Kidney tubule cell (primary cell): ENCODE results near the gene RICTOR.
"Not testable (repeated sequence)": the region's sequence is repeated elsewhere in the genome, so short reads cannot be mapped to it uniquely, and the experiment has no call there.

Experiments used
- DNase-seq: peaks from one replicate; pipeline ENCODE4 v3.0.0-alpha.2; 2018; ENCODE audit warnings: low spot score

Gene RICTOR

DNA sequence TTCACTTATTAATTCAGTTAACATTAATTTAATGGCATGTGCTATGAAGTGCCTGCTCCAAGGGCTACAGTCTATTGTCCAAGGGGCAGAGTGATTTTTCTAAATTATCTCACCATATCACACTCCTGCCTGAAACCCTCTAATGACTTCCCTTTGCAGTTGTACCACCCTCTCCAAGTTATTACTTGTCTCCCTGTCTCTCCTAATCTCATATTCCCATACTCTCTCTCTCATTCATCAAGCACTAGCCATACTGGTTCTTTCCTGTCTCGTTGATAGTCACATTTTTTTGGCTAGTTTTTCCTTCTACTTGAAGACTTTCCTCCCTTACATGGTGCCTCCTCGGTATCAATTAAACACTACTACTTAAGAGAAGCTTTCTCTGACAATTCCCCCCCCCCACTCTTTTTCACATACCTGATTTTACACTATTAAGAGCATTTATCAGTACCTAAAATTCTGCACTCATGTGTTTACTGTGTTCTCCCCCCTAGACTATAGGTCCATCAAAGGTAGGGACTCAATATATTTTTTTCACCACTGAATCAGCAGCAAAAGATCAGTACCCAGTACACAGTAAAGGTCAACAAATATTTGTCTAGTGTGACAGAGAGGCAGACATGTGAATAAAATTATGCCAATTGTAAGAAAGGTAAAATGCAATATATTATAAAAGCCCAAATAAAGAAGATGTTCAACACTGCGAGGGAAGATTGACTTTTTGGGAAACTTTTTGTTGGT is 19.0 kb downstream of the RICTOR start:
- no peak for DNase-seq

DNA sequence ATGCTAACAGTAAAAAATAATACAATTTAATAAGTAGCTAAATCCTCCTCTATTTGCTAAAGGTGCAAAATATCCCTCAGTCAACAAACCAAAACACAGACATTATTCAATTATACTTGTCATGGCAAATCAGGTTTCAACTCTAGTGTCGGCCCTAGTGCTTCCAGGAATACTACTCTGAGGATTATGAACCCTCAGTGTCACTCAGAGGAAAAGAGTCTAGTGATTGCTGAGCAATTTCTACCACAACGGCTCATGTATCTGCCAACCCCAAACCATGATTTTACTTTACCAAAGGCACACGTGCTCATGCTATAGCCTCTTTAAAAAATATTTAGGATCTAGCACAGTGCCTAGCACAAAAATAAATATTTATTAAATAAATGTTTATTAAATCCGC is 21.0 kb downstream of the RICTOR start:
- DNase-seq: no peak

DNA sequence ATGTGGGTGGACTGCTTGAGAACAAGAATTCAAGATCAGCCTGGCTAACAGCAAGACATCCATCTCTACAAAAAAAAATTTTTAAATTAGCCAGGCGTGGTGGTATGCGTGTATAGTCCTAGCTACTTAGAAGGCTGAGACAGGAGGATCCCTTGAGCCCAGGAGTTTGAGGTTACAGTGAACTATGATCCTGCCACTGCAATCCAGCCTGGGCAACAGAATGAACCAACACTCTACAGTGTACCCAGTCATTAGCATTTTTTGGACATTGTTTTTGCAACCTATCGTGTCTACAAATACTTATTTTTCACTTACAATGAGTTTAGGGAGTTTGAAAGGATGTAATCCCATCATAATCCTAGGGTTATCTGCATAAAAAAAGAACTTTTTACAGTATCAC is 22.1 kb downstream of the RICTOR start:
- DNase-seq: no peak

DNA sequence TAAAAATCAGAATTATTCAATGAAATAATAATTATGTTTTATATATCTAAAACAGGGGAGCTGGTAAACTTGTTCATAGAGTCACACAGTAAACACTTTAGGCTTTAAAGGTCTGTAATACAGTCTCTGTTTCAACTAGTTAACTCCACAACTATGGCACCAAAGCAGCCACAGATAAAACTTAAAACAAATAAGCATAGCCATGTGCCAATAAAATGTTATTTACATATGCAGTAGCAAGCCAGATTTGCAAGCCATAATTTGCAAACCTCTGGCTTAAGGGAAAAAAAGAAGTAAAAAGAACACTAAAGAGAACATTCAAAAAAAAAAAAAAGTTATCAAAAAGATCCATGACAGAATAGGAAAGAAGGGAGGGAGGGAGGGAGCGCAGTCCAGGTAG is 24.9 kb downstream of the RICTOR start:
- DNase-seq: no peak

DNA sequence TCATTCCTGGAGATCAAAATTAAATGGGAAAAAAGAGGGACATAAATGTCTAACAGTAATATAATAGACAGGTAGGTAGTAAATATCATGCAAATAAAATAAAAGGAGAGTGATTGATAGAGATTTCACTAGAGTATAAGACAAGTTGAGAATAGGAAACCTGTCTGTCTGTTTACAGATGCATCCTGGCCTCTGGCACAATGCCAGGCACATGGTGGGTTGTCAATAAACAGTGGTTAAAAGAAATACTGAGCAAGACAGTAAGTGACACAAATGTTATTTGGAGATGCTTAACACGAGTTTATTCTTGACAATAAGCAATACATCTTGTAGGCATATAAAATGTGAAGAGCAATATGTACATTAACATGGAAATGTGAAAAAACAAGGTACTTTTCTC is 33.3 kb downstream of the RICTOR start:
- no peak for DNase-seq

DNA sequence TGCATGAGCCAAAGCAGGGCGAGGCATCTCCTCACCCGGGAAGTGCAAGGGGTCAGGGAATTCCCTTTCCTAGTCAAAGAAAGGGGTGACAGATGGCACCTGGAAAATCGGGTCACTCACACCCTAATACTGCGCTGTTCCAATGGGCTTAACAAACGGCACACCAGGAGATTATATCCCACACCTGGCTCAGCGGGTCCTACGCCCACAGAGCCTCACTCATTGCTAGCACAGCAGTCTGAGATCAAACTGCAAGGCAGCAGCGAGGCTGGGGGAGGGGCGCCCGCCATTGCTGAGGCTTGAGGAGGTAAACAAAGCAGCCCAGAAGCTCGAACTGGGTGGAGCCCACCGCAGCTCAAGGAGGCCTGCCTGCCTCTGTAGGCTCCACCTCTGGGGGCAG is 39.7 kb downstream of the RICTOR start:
- DNase-seq: not testable (repeated sequence)

DNA sequence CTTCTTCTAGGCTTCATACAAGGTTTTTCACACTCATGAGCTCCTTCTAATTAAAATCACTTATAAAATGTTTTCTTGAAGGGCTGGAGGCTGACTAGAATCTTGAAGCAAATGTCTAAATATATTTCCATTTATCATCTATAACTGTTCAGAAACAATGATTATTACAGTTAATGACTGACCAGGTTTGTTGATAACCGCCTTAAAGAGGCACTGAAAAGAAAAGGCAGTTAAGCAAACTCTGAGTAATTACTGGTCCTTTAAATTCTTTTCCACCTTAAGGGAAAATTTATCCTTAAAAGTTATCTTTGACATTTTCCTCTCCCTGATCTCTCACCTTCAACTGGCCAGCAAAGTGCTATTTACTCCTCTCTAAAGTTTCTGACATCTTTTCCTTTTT is 43.2 kb downstream of the RICTOR start:
- no peak for DNase-seq

DNA sequence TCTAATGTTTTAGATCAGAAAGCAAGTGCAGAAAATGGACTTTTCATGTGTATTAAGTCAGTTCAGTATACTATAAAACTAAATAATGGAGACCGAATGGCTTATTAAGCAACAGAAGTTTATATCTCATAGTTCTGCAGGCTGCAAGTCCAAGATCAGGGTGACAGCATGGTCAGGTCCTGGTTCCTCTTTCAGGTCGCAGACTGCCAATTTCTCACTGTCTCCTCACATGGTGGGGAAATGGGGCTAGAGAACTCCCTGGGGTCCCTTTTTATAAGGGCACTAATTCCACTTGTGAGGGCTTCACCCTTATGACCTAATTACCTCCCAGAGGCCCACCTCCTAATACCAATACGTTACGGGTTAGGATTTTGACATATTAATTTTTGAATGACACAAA is 48.7 kb downstream of the RICTOR start:
- DNase-seq: no peak

DNA sequence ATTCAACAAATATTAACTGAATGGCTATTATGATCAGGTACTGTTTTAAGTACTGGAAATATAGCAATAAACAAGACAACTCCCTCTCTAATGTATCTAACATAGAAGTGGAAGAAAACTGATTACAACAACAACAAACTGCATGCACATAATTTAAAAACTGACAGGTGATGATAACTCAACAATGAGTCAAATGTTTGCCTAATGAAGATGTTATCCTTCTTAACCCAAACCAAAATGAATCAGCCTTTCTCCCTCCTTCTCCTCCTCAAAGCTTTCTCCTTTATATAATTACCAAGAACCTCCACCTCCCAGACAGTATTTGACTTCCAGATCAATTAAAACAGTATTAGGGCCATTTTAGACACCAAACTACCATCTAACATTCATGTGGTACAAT is 49.3 kb downstream of the RICTOR start:
- no peak for DNase-seq

DNA sequence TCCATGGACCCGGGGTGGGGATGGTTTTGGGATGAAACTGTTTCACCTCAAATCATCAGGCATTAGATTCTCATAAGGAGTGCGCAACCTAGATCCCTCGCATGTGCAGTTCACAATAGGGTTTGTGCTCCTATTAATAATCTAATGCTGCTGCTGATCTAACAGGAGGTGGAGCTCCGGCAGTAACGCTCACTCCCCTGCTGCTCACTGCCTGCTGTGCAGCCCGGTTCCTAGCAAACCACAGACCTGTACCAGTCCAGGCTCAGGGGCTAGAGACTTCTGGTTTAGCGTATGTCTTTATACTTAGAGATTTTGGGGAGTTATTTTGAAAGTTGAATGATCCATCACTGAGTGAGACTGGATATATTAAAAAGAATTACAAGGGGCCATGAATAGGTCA is 50.2 kb downstream of the RICTOR start:
- DNase-seq: no peak

DNA sequence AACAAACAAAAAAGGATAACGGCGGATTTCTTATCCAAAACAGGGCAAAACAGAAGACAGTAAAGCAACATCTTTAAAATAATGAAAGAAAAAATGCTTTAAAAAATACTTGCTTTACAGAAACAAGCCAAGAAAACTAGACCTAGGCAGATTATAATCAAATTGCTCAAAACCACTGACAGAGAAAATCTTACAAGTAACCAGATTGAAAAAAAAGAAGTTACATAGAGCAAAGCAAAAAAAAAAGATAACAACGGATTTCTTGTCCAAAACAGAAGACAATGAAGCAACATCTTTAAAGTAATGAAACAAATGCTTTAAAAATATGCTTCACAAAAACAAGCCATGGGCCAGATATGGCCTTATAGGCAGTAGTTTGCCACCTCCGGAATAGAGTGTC is 51.1 kb downstream of the RICTOR start:
- no peak for DNase-seq

DNA sequence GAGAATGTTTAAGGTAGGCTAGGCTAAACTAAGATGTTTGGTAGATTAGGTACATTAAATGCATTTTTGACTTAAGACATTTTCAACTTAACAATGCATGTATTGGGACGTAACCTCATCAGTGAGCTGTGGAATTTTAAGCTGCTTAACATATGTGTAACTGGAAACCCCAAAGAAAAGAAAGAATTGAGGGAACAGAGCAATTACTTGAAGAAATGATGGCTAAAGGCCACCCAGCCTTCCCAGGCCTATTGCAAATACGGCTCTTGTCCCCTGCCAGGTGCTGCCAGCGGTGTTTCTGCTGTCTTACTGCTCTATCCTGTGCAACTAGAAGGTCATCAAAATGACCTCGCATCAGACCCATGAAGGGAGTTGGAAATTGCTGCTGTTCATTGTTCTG is 52.0 kb downstream of the RICTOR start:
- DNase-seq: no peak

DNA sequence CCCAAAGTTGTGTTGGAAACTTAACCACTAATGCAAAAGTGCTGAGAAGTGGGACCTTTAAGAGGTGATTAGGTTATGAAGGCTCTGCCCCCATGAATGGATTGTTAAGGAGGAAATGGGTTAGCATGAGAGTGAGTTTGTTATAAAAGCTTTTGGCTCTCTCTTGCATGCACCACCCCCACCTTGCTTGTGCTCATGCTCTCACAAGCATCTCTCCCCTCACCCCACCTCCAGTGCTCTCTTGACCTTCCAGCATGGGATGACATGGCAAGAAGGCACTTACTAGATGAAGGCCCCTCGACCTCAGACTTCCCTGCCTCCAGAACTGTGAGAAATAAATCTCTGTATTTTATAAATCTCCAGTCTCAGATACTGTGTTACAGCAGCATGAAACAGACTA is 52.8 kb downstream of the RICTOR start:
- DNase-seq: peak; percentile 6

DNA sequence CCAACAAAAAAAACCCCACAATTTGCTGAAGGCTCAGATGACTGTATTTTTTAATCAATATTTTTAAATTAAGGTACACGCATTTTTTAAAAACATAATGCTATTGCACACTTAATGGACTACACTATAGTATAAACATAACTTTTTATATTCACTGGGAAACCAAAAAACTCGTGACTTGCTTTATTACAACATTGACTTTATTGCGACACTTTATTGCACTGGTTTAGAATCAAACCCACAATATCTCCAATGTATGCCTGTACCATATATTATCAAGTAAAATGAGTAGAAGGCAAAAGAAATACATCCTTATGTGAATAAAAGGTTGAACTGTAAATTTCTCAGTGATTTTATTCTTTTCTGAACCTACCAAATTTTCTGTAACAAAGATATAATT is 53.7 kb downstream of the RICTOR start:
- no peak for DNase-seq

DNA sequence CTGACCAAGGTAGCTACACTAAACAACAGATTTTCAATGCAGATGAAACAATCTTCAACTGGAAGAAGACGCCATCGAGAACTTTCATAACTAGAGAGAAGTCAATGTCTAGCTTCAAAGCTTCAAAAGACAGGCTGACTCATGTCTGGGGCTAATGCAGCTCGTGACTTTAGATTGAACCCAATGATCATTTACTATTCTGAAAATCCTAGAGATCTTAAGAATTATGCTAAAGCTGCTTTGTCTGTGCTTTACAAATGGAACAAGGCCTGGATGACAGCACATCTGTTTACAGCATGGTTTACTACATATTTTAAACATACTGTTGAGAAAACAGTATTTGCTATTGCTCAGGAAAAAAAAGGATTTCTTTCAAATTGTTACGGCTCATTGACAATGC is 54.9 kb downstream of the RICTOR start:
- DNase-seq: no peak

DNA sequence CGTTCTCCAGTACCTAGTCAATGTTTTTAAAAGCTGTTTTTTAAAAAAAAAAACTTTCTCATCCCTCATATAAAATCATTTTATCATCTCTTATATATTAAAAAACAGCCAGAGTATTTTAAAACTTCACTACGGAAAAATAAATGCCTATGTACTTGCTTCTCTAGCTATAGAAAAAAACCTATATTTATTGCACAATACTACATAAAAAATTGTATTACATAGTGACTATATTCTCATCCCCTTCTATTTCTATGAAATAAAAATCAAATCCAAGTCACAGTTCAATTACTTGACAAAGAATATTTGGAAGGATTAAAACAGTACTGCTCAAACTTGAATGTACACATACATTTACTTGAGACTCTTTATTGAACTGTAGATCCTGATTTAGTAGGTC is 56.7 kb downstream of the RICTOR start:
- no peak for DNase-seq

DNA sequence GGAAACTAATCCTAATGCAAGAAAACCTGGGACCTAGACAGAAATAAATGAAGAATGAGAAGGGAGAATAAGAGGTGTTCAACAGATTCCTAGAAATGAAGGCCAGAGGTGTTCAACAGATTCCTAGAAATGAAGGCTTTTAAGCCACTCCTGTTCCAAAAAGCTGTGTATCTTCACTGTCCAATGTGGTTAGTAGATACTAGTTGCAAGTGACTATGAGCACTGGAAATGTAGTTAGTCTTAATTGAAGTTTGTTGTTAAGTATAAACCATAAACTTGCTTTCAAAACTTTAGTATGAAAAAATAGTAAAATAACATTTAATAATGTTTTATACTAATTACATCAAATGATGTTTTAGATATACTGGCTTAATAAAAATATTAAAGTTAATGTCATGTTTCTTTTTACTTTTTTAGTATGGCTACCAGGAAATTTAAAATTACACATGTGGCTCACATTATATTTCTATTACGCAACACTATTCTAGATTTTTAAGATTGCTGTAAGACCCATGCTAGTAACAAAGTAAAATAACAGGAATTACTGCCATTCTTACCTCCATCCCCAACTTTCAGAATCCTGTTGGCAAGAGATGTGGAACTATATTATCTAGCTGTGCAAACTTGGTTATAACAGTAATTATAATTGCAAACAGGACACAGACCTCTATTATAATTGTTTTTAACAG is 57.5 kb downstream of the RICTOR start:
- no peak for DNase-seq

DNA sequence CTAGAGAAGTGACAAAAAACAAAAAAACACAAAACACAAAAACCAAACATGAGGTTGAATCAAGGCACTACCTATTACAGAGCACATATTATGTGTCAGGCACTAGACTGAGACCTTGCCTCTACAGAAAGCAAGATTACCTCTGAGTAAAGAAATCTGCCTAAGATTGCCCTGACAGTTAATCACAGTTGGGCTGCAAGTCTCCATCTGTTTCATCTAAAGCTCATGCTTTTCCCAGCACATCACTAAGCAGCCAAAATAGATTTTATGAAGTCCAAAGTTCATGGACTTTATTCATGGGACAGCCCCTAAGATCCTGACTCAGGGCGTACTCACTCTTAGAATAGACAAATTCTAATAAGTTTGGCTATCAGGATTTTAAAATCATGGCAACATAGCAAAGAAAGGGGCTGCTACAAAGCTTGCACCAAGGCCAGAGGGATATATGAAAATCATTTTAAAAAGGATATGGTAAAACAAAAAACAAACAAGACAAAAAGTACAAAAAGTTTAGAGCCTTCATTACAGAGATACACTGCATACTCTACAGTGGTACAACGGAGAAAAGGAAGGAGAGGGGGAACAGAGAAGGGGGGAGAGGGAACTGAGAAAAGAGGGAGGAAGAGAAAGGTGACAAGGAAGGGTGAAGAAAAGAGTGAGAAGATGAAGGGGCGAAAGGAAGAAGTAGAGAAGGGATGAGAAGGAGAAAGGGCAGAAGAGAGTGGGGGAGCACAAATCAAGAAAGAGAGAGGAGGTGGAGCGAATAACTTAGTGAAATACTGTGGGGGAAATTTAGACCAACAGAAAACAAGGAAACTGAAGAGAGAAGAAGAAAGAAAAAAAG is 58.2 kb downstream of the RICTOR start:
- peak; percentile 87 for DNase-seq

DNA sequence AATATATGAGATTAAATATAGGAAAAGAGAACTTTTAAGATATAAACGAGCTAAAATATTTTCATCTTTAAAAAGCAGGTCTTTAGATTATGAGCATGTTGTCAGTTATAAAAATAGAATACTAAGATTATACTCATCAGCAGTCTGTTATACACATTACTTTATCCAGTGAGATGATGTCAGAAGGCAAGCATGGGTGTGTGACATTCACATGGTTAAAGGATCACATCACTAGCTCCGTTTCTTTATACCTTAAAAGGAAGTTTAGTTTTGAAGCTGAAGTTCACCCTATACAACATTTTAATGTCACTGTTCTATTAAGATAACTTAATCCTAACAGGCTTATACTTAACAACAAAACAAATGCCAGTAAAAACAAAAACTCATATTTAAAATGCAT is 59.6 kb downstream of the RICTOR start:
- DNase-seq: peak; percentile 86

DNA sequence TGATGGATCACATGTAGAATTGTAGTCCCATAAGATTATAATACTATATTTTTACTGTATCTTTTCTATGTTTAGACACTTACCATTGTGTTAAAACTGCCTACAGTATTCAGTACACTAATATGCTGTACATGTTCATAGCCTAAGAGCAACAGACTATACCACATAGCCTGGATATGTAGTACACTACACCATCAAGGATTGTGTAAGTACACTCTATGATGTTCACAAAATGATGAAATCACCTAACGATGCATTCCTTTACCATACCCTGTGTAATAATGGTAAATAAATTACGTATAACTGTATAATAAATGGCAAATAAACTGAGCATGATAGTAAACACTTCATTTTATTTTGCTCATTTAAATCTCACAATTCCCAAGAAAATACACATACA is 60.3 kb downstream of the RICTOR start:
- no peak for DNase-seq

DNA sequence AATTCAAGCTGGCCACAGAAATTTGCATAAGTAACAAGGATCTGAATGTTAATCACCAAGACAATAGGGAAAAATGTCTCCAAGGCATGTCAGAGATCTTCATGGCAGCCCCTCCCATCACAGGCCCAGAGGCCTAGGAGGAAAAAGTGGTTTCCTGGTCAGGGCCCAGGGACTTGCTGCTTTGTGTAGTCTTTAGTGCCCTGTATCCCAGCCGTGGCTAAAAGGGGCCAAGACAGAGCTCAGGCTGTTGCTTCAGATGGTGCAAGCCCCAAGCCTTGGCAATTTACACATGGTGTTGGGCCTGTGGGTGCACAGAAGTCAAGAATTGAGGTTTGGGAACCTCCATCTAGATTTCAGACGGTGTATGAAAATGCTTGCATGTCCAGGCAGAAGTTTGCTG is 63.2 kb downstream of the RICTOR start:
- not testable (repeated sequence) for DNase-seq

DNA sequence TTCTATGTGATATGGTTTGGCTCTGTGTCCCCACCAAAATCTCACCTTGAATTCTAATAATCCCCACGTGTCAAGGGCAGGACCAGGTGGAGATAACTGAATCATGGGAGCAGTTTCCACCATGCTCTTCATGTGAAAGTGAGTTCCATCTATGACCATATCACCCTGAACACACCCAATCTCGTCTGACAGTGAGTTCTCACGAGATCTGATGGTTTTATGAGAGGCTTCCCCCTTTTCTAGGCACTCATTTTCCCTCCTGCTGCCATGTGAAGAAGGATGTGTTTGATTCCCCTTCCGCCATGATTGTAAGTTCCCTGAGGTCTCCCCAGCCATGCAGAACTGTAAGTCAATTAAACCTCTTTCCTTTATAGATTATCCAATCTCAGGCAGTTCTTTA is 64.2 kb downstream of the RICTOR start:
- DNase-seq: no peak

DNA sequence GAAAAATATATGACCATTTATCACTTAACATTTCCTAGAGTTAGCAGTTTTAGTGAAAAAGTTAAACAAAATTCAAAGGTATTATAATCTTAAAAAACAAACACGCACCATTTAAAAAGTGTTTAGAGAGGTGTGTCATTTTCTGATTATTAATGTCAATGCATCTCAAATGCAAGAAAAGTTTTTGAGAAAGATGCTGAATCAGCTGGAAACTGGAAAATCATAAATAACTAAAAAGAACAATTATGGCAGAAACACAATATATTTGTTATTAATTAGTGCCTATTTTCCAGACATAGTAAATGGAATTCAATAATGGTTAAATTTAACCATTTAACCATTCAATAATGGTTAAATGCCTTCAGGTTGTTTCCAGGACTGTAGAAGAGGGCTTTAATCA is 64.9 kb downstream of the RICTOR start:
- no peak for DNase-seq
